NCI-H1694 (cell line): ENCODE measurements around the gene NCOA7.
"Not testable (repeated sequence)": the region's sequence is repeated elsewhere in the genome, so short reads cannot be mapped to it uniquely, and the experiment has no call there.

Experiments
- DNase-seq: peaks from one replicate; lab custom pipeline; 2025; lab: John Stamatoyannopoulos, UW

NCOA7 gene

DNA sequence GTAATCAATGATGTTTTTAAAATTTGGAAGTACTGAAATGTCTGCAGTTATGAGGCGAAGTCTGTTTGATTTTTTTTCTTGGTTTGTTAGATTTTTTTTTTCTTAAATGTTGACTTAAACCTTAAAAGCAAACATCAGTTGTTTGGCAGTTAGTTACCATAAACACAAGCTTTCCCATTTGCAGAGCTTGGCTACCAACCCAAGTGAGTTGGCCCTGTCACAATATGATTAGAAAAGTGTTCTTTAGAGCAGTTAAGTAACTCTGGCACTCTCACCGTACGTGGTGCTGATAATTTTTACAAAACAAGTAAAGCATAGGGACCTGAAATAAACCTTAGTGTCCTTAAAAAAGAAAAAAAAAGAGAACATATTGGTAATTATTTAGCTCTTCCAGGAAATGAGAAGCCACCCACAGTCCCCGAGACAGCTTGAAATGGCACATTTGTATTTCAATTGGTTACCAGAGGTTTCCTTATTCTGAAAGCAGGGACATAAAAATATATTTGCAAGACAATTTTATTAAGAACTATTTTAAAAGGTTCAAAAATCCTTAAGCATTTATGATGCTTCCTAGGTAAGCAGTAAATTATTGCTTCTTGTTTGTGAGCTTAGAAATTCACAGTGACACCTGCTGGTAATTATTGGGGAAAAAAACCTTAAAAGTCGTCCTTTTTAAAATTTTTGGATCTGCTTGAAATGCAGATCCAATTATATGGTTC lies 37.4 kb upstream of the NCOA7 start:
- no peak for DNase-seq

DNA sequence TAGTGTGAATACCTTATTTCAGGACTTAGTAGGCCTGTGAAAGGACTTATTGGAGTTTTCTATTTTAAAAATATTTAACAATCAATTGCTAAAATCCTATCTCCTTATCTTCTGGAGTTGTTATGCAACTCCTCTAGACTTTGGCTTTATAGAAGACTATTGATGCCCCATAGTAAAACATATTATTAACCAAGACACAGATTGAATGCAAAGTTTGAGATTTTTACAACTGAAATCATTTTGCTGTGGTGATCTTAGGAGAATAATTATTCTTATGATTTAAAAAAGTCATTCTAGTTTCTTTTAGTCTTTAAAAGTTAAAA lies 36.9 kb upstream of the NCOA7 start:
- DNase-seq, result no peak

DNA sequence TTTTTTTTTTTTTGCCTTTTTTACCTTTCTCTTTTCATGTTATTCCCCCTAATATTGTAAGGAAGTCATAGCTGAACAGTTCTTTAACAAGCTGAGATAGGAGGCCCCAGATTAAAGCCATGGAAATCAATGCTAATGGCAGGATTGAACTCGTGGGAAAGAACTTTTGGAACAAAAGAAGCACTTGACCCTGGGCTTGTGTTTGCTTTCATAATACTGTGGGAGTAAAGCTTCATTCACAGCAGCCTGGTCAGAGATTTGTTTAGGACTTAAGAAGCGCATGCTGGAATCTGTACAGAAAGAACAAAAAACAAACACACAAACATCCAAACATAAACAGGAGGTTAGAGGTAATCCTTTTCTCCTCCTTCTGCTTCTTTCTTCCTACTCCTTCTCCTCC lies 36.2 kb upstream of the NCOA7 start:
- no peak for DNase-seq

DNA sequence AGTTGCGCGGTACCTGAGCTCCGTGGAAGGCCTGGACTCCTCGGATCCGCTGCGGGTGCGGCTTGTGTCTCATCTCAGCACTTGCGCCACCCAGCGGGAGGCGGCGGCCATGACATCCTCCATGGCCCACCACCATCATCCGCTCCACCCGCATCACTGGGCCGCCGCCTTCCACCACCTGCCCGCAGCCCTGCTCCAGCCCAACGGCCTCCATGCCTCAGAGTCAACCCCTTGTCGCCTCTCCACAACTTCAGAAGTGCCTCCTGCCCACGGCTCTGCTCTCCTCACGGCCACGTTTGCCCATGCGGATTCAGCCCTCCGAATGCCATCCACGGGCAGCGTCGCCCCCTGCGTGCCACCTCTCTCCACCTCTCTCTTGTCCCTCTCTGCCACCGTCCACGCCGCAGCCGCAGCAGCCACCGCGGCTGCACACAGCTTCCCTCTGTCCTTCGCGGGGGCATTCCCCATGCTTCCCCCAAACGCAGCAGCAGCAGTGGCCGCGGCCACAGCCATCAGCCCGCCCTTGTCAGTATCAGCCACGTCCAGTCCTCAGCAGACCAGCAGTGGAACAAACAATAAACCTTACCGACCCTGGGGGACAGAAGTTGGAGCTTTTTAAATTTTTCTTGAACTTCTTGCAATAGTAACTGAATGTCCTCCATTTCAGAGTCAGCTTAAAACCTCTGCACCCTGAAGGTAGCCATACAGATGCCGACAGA lies 31.4 kb upstream of the NCOA7 start:
- DNase-seq, result no peak

DNA sequence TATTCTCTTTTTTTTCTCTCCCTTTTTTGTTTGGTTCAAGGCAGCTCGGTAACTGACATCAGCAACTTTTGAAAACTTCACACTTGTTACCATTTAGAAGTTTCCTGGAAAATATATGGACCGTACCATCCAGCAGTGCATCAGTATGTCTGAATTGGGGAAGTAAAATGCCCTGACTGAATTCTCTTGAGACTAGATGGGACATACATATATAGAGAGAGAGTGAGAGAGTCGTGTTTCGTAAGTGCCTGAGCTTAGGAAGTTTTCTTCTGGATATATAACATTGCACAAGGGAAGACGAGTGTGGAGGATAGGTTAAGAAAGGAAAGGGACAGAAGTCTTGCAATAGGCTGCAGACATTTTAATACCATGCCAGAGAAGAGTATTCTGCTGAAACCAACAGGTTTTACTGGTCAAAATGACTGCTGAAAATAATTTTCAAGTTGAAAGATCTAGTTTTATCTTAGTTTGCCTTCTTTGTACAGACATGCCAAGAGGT lies 30.8 kb upstream of the NCOA7 start:
- DNase-seq, result no peak

DNA sequence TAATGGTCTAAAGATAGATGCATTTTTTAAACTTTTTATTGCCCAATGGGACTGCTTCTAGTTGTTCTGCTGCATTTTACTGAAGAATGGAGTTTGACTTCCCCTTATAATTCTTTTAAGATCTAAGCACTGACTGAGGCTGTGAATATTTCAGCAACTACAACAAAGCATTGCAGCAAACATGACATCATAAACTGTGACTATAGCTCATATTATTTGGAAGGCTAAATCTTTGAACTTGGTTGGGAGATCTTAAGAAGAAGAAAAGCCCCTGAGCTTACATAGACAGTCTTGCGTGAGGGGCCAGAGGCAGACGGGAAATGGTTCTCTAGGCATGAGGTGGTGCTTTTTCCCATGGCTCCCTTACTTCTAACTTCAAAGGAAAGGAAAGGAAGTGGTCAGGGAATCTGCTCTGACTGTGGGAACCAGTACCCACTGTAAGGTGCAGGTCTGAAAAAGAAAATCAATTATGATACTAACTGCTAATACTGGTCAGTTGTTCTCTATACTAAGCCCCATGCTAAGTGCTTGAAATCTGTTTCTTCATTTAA lies 26.6 kb upstream of the NCOA7 start:
- DNase-seq, result no peak

DNA sequence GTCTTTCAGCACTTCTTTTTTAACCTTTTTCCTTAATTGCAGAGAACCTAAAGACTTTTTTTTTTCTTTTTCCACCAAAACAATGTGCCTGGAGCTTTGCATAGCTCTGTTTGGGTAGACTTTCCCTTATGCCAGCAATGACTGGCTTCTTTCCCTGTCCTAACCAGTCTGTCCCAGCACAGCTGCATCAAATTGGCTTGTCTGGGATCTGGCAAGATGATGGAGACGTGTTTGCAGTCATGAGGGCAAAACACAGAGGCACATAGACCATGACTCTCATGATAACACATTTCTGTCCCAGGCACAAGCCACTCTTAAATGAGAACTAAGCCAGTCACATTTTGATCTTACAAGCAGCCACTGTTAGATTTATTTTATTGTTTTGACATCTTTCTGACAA lies 24.8 kb upstream of the NCOA7 start:
- no peak for DNase-seq

DNA sequence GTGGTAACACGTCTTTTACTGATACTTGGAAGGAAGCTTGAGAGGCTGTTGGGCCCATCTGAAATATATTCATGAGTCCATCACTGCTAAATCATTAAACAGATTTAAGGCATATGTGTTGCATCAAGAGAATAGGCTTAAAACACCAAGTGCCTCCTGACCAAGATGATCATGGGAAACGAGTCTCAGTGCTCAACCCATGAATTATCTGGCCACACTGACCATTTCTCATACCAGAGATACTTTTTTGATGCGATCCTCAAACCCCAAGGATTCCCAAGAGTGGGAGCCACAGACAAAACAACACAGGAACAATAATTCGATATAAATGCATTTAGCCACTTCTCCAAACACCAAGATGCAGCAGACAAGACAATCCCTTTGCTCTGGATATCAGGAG lies 24.1 kb upstream of the NCOA7 start:
- no peak for DNase-seq

DNA sequence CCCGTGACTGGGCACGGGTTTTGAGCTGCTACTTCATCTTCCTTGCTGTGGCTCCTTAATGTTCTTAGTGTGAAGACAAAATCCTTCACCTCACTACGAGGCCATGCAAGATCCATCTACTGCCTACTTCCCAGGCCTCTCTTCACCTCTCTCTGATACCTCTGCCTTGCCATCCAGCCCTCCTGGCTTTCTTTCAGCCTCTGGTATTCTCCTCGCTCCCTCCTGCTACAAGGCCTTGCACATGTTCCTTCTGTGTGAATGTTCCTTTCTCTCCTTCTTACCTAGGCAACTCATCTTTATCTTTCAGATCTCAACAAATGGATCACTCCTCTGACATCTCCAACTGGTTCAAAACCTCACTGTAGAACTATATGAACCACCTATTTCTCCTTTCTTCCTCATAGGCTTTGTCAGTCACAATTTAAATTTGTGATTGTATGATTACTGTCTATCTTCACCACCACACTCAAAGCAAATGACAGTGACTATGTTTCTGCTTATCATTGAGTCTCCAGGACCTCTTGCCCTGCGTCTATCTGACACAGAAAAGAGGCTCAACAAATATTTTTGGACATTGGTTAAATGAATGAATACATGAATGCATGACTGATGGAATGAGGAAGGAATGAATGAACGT lies 21.5 kb upstream of the NCOA7 start:
- no peak for DNase-seq

DNA sequence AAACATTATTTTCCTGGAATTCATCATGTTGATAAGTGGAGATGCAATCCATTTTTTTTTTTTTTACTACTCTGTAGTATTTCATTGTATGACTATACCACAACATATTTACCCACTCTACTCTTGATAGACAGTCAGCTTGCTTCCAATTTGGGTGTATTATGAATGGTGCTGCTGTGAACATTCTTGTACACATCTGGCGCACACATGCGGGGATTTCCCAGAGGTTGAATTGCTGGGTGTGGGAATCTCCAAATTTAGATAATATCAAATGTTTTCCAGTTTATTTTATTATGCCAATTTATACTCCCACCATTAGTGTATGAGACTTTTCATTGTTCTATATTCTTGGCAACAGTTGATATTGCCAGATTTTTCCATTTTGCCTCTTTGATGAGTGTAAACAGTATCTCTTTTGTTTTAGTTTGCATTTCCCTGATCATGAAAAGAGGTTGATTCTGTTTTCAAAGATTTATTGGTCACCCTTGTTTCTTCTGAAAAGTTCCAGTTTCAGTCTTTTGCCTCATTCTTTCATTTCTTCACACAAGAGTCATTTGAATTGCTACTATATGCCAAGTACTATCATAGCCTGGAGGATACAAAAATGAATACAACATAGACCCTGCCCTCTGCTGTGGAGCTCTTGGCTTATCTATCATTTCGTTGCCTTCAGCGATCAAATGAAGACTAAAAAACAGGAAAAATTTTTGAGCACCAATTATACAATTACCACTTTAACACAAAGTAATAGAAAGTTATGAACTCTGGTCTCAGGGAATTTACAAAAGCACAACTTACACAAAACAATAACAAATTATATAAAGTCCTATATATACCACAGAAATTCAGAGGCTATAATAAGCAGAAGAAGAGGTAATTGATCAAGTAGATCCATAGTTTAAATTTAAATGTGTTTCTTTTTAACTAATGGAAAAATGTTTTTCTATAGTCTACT lies 17.1 kb upstream of the NCOA7 start:
- DNase-seq, result no peak

DNA sequence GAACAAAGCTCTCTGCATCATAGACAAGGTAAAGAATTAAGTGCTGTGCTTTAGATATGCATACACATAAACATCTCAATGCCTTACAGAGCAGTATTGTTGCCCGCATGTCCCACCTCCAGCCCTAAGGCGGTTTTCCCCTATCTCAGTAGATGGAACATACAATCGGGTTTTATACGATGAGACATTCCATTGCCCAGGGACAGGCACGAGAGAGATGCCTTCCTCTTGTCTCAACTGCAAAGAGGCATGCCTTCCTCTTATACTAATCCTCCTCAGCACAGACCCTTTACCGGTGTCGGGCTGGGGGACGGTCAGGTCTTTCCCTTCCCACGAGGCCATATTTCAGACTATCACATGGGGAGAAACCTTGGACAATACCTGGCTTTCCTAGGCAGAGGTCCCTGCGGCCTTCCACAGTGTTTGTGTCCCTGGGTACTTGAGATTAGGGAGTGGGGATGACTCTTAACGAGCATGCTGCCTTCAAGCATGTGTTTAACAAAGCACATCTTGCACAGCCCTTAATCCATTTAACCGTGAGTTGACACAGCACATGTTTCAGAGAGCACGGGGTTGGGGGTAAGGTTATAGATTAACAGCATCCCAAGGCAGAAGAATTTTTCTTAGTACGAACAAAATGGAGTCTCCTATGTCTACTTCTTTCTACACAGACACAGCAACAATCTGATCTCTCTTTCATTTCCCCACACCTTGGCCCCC lies 14.5 kb upstream of the NCOA7 start:
- DNase-seq, result not testable (repeated sequence)

DNA sequence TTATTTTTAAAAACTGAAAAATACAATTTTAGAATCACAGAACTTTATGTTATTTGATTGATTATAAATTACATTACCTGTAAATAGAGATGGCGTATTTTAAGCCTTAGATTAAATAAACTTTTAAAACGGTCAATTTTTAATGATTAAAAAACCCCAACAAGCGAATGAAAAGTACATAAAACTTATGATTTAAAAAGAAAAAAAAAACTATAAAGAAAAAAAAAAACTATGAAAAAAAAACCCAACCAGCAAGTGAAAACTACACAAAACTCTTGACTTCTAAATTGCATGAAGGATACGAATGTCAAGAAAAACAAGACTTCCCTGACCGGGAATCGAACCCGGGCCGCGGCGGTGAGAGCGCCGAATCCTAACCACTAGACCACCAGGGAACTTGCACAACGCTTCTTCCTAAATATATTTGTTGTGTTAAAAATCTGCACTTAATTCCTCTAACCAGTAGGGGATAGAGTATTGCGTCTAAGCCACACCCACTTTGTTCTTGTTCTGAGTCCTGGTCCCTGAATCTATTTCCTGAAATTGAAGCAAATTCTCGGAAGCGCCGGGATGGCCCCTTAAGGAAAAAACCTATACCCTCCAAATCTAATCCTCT lies 10.7 kb upstream of the NCOA7 start:
- peak; percentile 96 for DNase-seq

DNA sequence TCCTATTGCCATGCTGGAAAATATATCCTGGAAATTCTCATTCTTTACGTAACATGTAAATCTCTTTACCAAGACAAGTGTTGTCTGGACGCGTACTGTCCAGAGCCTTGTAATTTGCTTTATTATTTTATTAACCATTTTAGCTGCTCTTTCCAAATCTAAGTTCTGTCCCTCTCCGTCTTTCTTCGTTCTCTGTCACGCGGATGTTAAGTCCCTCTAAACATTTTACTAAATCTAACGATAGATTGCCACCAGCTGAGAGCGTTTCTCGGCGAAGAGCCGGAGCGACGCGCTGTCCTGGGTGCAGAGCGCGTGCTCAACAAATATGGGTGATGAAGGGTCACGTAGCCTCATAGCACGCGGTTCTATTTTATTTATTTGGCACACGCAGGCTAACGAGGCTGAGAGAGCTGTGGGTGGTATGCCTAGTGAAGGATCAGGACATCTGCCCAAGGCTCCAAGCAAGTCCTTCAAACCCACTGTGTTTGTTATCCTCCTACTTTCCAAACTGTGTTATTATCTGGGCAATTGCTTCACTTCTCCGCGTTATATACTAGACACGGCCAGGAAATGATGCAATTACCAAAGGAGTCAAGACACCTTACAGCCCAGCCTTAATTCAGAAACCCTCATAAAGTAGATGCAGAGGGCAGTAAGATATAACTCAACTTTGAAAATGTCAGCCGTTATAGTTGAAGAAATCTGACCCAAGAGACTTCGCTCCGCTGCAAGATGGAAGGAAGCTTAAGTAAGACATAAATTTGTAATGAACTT lies 10.0 kb upstream of the NCOA7 start:
- DNase-seq, result peak; percentile 43

DNA sequence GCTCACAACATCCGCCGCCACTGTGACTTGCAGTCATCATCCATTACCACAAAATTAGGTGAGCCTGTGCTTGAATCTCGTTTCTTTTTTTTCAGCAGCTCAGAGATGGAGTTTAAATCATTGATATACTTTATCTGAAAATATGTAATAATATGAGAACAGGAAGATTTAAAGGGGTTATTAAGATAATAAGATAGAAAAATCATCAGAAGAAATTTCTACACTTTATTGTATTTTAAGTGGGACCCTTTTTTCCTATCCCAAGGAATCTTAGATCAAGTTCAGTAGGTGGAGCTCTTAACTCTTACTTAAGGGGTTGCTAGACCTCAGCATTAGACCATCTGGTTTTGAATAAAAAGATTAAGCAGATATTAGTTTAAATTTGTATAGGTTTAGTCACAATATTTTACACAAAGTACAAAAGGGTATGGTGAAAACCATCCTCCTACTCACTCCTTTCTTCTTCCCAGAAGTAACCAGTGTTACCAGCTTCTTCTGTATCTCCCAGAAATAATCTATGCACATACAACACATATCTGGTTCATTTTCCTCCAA lies 9.4 kb upstream of the NCOA7 start:
- peak; percentile 23 for DNase-seq

DNA sequence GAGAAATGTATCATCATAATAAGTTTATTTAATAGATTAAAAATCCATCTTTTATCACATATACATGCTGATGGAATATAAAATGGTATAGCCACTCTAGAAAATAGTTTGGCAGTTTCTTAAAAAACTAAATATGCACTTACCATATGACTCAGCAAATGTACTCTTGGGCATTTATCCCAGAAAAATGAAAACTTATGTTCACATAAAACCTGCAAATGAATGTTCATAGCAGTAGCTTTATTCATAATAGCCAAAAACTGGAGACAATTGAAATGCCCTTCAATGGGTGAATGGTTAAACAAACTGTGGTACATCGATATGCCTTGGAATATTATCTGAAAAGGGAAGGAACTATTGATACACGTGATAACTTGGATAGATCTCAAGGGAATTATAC lies 6.4 kb upstream of the NCOA7 start:
- no peak for DNase-seq

DNA sequence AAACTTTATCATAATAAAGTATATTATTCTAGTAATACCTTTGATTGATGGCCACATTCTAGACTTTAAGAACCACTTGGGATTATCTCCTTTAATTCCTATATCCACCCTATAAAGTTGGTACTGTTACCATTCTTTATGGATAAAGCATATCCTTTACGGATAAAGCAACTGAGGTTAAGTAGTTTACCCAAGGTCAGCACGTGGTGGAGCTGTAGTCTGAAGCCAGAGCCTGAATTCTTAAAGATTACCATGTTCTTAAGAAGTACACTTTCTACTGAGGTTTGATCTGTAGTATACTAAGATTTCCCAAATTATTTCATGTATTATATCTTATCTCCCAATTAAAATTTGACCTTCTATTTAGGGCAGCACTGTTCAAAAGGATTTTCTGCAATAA lies 3.0 kb upstream of the NCOA7 start:
- no peak for DNase-seq

DNA sequence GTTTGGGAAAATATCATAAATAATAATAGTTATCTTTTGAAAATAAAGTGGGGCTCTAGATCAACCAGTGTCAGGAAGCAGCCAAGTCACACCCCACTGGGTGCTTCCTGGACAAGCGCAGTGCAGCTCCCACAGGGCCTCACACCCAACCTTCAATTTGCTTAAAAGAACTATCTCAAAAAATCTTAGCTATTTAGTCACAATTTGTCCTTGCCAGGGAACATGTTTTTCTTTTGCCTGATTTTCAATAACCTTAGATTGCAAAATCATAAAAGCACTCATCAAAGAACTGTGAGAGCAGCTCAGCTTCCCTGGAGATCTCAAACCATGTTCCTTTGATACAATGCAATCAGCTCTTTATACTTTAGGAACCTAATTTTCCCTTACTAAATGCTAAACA lies 1.6 kb upstream of the NCOA7 start:
- no peak for DNase-seq

DNA sequence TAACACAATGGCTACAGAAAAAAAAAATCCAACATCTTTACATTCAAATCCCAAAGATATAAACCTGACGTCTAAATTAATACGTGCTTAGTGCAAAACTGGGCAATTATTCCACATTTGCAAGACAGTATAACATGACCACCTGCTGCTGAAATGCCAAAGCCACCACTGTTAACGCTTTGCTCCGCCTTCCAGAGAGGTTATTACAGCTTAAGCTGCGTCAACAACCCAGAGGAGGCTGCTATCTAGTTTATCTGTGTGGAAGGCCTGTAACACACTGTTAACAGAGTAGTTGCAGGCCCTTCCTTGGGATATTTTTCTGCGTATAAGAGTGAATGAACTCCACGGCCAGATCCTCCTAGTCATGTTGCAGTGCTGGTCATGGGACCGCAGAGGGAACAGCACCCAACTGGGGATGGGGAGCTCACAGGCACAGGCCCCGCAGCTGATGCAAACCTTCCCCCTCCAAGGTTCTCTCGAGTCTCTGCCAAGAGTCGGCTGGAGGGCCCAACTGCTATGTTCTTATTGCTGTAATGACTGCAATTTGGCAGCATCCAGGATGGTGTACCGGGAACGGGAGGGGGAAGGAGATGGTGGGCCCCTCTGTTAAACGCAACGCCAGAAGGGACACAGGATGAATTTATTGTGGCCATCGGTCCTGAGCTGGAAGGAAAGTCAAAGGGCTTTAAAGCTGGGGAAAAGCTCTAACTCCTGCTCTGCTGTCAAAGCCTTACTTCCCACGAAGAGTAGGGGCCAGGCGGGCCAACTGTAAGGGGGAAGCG lies 993 bp upstream of the NCOA7 start:
- DNase-seq, result peak; percentile 44
